Thyroid gland (tissue), 4 donors: Measurements from ENCODE around the gene MOB3A.

Experiments used
- POLR2A ChIP-seq, 2 donors: fragments of 450-650 bp; IDR thresholded peaks; one replicate each; pipeline ENCODE4 v1.6.1; 2017; ENCODE audit warnings: antibody characterized with exemption in 2 of 2, mild to moderate bottlenecking in 2 of 2, moderate library complexity in 1 of 2
- TF ChIP-seq, protein P1 (sequence below), 6 experiments: fragments of 200-600 bp in 3 of 6; fragments of 450-650 bp in 3 of 6; sonication (generic) in 3 of 6; IDR thresholded peaks; one replicate each; pipeline ENCODE4 v1.5.1; 2016 to 2019; ENCODE audit warnings: antibody characterized with exemption in 6 of 6, mild to moderate bottlenecking in 2 of 6, inconsistent platforms in 1 of 6, moderate library complexity in 1 of 6

DNA sequence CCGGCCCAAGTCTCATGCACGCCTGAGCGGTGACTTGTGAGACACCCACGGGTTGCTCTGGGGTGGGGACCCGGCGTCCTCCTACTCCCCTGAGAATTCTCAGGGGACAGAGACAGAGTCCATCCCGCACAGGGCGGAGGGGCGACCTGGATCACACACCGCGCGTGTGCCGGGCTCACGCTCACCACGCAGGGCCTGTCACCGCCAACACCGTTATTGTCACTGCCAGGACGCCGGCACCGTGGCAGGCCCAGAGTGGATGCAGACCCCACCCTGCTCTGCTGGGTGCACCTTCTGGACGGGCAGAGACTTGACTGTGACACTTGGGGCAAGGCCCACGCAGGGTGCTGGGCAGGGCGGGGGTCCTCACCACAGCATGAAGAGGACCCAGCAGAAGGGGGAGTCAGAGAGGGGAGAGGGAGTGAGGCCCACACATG is 16.2 kb downstream of the MOB3A start:
- TF ChIP-seq, protein P1, sequence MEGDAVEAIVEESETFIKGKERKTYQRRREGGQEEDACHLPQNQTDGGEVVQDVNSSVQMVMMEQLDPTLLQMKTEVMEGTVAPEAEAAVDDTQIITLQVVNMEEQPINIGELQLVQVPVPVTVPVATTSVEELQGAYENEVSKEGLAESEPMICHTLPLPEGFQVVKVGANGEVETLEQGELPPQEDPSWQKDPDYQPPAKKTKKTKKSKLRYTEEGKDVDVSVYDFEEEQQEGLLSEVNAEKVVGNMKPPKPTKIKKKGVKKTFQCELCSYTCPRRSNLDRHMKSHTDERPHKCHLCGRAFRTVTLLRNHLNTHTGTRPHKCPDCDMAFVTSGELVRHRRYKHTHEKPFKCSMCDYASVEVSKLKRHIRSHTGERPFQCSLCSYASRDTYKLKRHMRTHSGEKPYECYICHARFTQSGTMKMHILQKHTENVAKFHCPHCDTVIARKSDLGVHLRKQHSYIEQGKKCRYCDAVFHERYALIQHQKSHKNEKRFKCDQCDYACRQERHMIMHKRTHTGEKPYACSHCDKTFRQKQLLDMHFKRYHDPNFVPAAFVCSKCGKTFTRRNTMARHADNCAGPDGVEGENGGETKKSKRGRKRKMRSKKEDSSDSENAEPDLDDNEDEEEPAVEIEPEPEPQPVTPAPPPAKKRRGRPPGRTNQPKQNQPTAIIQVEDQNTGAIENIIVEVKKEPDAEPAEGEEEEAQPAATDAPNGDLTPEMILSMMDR (IDR thresholded peaks at IDR 0.05), result no peak
- no peak for TF ChIP-seq POLR2A (IDR thresholded peaks at IDR 0.05)
